C4-2B (cell line): ENCODE measurements around the gene TRIM37.

Experiments
- CTCF ChIP-seq: fragments of 450-650 bp; conservative IDR thresholded peaks from 2 replicates; pipeline ENCODE4 v1.5.1; 2017; ENCODE audit warnings: mild to moderate bottlenecking
- ZFX ChIP-seq: fragments of 450-650 bp; IDR thresholded peaks from 2 replicates; pipeline ENCODE4 v1.6.1; 2017

GRCh38 chr17:59105852-59106462, 723 bp downstream of the TRIM37 start:
- TF ChIP-seq CTCF, result no peak
- no peak for TF ChIP-seq ZFX
